ENCODE measurements around the gene CTSL.

CTSL gene

GRCh38 chr9:87701491-87701890, 24.4 kb upstream of the CTSL start:
- no peak for DNase-seq

GRCh38 chr9:87701931-87702421, 23.9 kb upstream of the CTSL start:
- no peak for DNase-seq

GRCh38 chr9:87702921-87703320, 23.0 kb upstream of the CTSL start:
- no peak for DNase-seq

- DNase-seq, result no peak
Measured at GRCh38 chr9:87703636-87704276, 22.2 kb upstream of the CTSL start.

GRCh38 chr9:87704342-87704741, 21.6 kb upstream of the CTSL start:
- DNase-seq, result no peak

GRCh38 chr9:87706066-87706739, 19.7 kb upstream of the CTSL start:
- DNase-seq, result no peak

GRCh38 chr9:87707805-87708506, 18.0 kb upstream of the CTSL start:
- no peak for DNase-seq

- no peak for DNase-seq
Measured at GRCh38 chr9:87708546-87708945, 17.4 kb upstream of the CTSL start.

GRCh38 chr9:87708986-87709728, 16.8 kb upstream of the CTSL start:
- peak in 1 of 5 experiments; percentile 35 for DNase-seq

GRCh38 chr9:87710443-87710842, 15.5 kb upstream of the CTSL start:
- DNase-seq, result no peak

GRCh38 chr9:87711857-87712800, 13.8 kb upstream of the CTSL start:
- DNase-seq, result no peak

GRCh38 chr9:87712801-87713277, 13.1 kb upstream of the CTSL start:
- no peak for DNase-seq

GRCh38 chr9:87713278-87713987, 12.5 kb upstream of the CTSL start:
- DNase-seq, result peak in 2 of 5 experiments; percentile 12 to 21

- DNase-seq, result no peak
Measured at GRCh38 chr9:87713988-87714330, 12.0 kb upstream of the CTSL start.

- no peak for DNase-seq
Measured at GRCh38 chr9:87714819-87715218, 11.1 kb upstream of the CTSL start.

GRCh38 chr9:87716141-87716540, 9.8 kb upstream of the CTSL start:
- no peak for DNase-seq

- DNase-seq, result no peak
Measured at GRCh38 chr9:87717456-87717855, 8.5 kb upstream of the CTSL start.

GRCh38 chr9:87718231-87718630, 7.7 kb upstream of the CTSL start:
- DNase-seq, result no peak

- no peak for DNase-seq
Measured at GRCh38 chr9:87718852-87719612, 6.9 kb upstream of the CTSL start.

GRCh38 chr9:87720173-87720572, 5.7 kb upstream of the CTSL start:
- no peak for DNase-seq
